Skeletal muscle tissue (tissue), 1 donor: ENCODE measurements around the gene METTL3. TPM values are rescaled to one million over a fixed set of nuclear protein-coding genes. Genes with fewer than 3 reads are reported as not detected.

Source experiments
- total RNA-seq: library from RNA; depleted of rRNA; stranded (reverse); fragments of >200 nt; gene quantifications from one replicate; pipeline ENCODE4 v1.2.3, GENCODE V29; 2014

The METTL3 gene
- total RNA-seq, 1 donor from 2014 or later = 73.6 TPM

Other genes starting within 250 kb of the METTL3 start
- gene HNRNPC, start 241.9 kb downstream of the METTL3 start, total RNA-seq = 440 TPM
- gene RPGRIP1, start 231.3 kb downstream of the METTL3 start, total RNA-seq = not detected
- gene SUPT16H, start 127.3 kb downstream of the METTL3 start, total RNA-seq = 55.8 TPM
- 48.0 TPM for gene CHD8, start 55.2 kb downstream of the METTL3 start, total RNA-seq
- 45.4 TPM for gene RAB2B, start 34.4 kb downstream of the METTL3 start, total RNA-seq
- gene TOX4, start 34.1 kb downstream of the METTL3 start, total RNA-seq = 18.8 TPM
- gene SALL2, start 15.0 kb upstream of the METTL3 start, total RNA-seq = 5.2 TPM
- not detected for gene OR10G3, start 68.7 kb upstream of the METTL3 start, total RNA-seq
- gene OR10G2, start 123.6 kb upstream of the METTL3 start, total RNA-seq = not detected
- gene OR4E2, start 142.5 kb upstream of the METTL3 start, total RNA-seq = not detected
- gene OR4E1, start 162.5 kb upstream of the METTL3 start, total RNA-seq = not detected